ENCODE results near the gene FAM89B.
"Not testable (repeated sequence)": the region's sequence is repeated elsewhere in the genome, so short reads cannot be mapped to it uniquely, and the experiment has no call there.

The FAM89B gene

DNA sequence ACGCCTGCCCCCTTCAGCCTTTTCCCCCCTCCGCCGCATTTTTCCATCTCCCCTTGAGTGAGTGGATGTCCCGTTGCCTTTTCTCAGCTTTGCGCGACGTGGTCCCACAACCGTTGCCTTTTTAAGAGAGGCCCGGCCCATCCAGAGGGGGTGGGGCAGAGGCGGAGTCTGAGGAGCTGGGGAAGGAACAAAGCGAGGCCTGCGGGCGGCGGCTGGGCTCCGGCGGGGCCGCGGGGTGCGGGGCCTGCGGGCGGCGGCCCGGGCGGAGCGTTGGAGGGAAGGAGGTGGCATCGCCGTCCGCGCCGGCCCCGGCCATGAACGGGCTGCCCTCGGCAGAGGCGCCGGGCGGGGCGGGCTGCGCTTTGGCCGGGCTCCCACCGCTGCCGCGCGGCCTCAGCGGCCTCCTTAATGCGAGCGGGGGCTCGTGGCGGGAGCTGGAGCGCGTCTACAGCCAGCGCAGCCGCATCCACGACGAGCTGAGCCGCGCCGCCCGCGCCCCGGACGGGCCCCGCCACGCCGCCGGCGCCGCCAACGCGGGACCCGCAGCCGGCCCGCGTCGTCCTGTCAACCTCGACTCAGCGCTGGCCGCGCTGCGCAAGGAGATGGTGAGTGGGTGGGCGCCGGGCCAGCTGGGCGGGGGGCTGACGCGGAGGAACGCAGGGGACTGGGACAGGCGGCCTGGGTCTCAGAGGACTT, at the start of gene FAM89B:
Gene FAM89B, plus strand, starts transcription at position 183 of the 696 bp plus-strand sequence. Its CDS starts 132 bp downstream, at position 315.
- peak; percentile 70 for DNase-seq (ENCODE audit: extremely low spot score)
- ChIA-PET CTCF (interaction anchor here (0.5 to 4.4 kb wide), 8 partner anchors 13 to 120 kb away, joined by 3 to 50 read pairs (median 5); no protein-coding TSS in a partner anchor), POLR2A (interaction anchor here (0.7 to 2.0 kb wide), 12 partner anchors 12 to 286 kb away, joined by 3 to 9 read pairs (median 4); partner anchors contain the start of genes CFL1, LTBP3, MALAT1 and PCNX3)
- TF ChIP-seq FOXM1 (IDR thresholded peaks at IDR 0.05; ENCODE audit: borderline replicate concordance): 0 out of 2 replicates have a peak, but pooled peaks have one; percentile 33
- peak; percentile 30; the same call in 1 of the 2 replicates for TF ChIP-seq LEF1 (IDR thresholded peaks at IDR 0.05; ENCODE audit: borderline replicate concordance)
- no peak for TF ChIP-seq ZNF384 (IDR thresholded peaks at IDR 0.05)

DNA sequence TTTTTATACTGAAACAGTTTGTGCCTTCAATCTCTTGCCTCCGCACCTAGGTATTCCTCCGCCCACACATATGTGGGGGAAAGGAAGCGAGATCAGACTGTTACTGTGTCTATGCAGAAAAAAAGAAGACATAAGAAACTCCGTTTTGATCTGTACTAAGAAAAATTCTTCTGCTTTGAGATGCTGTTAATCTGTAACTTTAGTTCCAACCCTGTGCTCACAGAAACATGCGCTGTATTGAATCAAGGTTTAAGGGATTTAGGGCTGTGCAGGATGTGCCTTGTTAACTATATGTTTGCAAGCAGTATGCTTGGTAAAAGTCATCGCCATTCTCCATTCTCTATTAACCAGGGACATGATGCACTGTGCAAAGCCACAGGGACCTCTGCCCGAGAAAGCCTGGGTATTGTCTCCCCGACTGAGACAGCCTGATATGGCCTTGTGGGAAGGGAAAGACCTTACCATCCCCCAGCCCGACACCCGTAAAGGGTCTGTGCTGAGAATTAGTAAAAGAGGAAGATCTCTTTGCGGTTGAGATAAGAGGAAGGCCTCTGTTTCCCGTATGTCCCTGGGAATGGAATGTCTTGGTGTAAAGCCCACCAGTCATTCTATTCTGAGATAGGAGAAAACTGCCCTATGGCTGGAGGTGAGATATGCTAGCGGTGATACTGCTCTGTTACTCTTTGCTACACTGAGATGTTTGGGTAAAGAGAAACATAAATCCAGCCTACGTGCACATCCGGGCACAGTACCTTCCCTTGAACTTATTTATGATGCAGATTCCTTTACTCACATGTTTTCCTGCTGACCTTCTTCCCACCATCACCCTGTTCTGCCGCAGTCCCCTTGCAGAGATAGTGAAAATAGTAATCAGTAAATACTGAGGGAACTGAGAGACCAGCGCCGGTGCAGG, 49.4 kb upstream of the FAM89B start:
- CTCF ChIA-PET; DNase-seq (ENCODE audit: extremely low spot score); POLR2A ChIA-PET: not testable (repeated sequence)

DNA sequence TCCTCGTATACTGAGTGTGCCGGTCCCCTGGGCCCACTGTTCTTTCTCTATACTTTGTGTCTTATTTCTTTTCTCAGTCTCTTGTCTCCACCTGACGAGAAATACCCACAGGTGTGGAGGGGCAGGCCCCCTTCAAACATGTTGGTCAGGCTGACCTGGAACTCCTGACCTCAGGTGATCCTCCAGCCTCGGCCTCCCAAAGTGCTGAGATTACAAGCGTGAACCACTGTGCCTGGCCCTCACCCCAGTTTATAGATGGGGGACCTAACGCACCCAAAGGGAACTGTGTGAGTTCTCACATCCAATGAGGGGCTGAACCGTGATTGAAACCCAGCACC, 48.7 kb upstream of the FAM89B start:
- POLR2A ChIA-PET: interaction anchor here (0.8 to 2.9 kb wide), 3 partner anchors 17 to 100 kb away, joined by 4 to 9 read pairs (median 8); partner anchors contain the start of genes NEAT1 and ZNRD2
- DNase-seq (ENCODE audit: extremely low spot score): not testable (repeated sequence)
- CTCF ChIA-PET: interaction anchor here (1.5 kb wide), 1 partner anchor 28 kb away, joined by 3 read pairs; no protein-coding TSS in a partner anchor

DNA sequence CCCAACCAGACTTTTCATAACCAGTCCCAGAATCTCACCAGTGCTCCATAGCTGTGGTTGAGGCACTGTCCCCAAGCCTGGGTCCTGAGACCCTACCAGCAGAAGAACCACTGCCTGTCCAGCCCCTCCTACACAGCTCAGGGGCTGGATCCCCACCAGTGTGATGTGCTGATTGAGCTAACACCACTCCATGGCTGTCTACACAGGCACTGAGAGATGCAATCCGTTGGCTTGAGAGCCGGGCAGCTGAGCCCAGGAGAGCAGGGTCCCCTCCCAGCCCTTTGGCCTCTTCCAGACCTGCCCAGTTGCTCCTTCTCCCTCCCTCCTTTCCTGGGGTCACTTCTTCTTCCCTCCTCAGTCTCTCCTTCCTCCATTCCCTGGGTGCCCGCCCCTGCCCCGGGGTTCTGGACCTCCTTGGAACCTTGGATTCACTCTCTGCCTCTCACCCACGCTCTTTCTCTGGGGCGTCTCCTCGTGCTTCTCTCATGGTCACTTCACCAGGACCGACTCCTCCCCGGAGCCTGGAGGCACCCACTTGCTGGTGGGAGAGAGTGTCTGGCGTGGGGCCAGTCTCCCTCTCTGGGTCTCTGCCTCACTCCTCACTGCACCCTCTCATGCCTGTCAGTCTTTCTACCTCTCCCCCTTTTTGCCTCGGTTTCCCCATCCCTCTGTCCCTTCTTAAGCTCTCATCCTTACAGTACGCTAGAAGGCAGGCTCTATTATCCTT, 48.2 kb upstream of the FAM89B start:
- ChIA-PET POLR2A (interaction anchor here (0.6 to 2.9 kb wide), 15 partner anchors 10 to 262 kb away, joined by 3 to 9 read pairs (median 5); partner anchors contain the start of genes DPF2, MALAT1, NEAT1 and POLA2), CTCF (interaction anchor here (1.5 kb wide), 1 partner anchor 27 kb away, joined by 3 read pairs; no protein-coding TSS in a partner anchor)
- TF ChIP-seq FOXA1 (IDR thresholded peaks at IDR 0.05) (no peak), ZNF384 (IDR thresholded peaks at IDR 0.05) (no peak), FOXM1 (IDR thresholded peaks at IDR 0.05; ENCODE audit: borderline replicate concordance) (no peak), SUZ12 (IDR thresholded peaks at IDR 0.05) (no peak), BHLHE40 (IDR thresholded peaks at IDR 0.05; ENCODE audit: borderline replicate concordance) (no peak), TARDBP (IDR thresholded peaks at IDR 0.05) (no peak)
- no peak for DNase-seq (ENCODE audit: extremely low spot score)

DNA sequence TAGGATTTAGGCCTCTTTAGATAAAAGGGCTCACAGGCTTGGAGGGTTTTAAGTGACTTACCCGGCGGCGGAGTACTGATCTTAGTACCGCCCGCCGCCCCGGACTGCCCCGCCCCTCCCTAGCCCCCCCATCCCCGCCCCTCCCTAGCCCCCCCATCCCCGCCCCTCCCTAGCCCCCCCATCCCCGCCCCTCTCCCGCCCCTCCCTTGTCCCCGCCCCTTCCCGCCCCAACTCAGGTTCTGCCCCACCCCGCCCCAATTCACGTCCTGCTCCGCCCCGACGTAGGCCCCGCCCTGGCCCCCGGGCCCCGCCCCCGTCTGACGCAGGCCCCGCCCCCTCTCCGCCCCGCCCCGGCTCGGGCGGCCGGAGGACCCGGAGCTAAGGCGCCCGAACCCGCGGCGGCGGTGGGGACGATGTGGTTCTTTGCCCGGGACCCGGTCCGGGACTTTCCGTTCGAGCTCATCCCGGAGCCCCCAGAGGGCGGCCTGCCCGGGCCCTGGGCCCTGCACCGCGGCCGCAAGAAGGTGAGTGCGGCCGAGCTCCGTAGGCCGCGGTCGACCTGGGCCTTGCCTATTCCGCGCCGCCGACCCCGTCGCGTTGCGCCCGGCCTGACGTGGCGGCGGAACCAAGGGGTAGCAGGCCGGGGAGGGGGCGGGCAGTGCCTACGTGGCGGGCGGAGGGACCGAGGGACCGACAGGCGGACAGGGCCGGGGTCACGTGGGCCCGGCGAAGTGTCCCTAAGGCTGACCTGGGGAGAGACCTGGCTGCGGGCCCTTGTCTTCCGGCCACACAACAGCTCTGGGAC, 47.4 kb upstream of the FAM89B start, which contains the start of gene SCYL1:
Gene SCYL1, plus strand, starts transcription at position 343 of the 805 bp plus-strand sequence. Its CDS starts 71 bp downstream, at position 414.
- ChIA-PET CTCF (interaction anchor here (1.5 to 2.0 kb wide), 2 partner anchors 16 to 27 kb away, joined by 3 to 5 read pairs; no protein-coding TSS in a partner anchor), POLR2A (interaction anchor here (0.6 to 2.9 kb wide), 17 partner anchors 9 to 263 kb away, joined by 3 to 9 read pairs (median 5); partner anchors contain the start of genes DPF2, FAM89B, MALAT1 and NEAT1)
- peak; percentile 95 for DNase-seq (ENCODE audit: extremely low spot score)
- no peak for TF ChIP-seq ZNF384 (IDR thresholded peaks at IDR 0.05)
- TF ChIP-seq BHLHE40 (IDR thresholded peaks at IDR 0.05; ENCODE audit: borderline replicate concordance): no peak

DNA sequence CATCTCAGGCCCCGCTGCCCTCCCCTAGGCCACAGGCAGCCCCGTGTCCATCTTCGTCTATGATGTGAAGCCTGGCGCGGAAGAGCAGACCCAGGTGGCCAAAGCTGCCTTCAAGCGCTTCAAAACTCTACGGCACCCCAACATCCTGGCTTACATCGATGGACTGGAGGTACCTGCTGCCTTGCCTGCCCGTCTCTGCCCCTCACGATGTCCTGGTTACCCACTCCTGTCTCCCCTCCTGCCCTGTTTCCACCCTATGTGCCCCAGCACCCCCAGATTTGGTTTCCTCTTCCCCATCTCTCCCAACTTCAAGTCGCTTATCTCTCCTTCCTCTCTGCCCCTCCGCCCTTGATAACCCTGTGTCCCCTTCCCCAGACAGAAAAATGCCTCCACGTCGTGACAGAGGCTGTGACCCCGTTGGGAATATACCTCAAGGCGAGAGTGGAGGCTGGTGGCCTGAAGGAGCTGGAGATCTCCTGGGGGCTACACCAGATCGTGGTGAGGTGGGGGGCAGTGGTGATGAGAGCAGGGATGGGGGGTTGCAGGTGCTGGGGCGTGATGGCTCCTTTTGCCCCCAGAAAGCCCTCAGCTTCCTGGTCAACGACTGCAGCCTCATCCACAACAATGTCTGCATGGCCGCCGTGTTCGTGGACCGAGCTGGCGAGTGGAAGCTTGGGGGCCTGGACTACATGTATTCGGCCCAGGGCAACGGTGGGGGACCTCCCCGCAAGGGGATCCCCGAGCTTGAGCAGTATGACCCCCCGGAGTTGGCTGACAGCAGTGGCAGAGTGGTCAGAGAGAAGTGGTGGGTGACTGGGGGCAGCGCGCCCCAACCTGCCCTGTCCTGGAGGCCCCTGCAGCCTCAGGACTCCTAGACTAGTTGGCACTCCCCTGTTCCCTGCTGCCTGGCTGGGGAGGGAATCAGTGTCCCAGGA, 46.5 kb upstream of the FAM89B start:
- no peak for DNase-seq (ENCODE audit: extremely low spot score)
- CTCF ChIA-PET: interaction anchor here (2.0 kb wide), 1 partner anchor 15 kb away, joined by 5 read pairs; no protein-coding TSS in a partner anchor
- TF ChIP-seq SP1 (IDR thresholded peaks at IDR 0.05) (no peak), L3MBTL2 (conservative IDR thresholded peaks at IDR 0.05) (peak; percentile 19; the same call in 1 of the 2 replicates)
- POLR2A ChIA-PET: interaction anchor here (1.1 to 2.9 kb wide), 13 partner anchors 11 to 192 kb away, joined by 3 to 9 read pairs (median 5); partner anchors contain the start of genes DPF2, FAM89B, MALAT1 and NEAT1

DNA sequence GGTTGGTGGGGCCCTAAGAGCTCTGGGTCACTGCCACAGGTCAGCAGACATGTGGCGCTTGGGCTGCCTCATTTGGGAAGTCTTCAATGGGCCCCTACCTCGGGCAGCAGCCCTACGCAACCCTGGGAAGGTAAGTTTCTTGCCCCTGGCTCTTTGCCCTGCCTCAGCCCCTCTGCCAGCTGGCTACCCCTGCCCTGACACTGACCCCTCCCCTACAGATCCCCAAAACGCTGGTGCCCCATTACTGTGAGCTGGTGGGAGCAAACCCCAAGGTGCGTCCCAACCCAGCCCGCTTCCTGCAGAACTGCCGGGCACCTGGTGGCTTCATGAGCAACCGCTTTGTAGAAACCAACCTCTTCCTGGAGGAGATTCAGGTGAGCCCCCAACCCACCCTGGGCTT, 45.6 kb upstream of the FAM89B start:
- ChIA-PET CTCF (interaction anchor here (2.0 kb wide), 1 partner anchor 14 kb away, joined by 5 read pairs; no protein-coding TSS in a partner anchor), POLR2A (interaction anchor here (1.1 to 1.6 kb wide), 2 partner anchors 10 to 41 kb away, joined by 3 to 5 read pairs; no protein-coding TSS in a partner anchor)
- no peak for DNase-seq (ENCODE audit: extremely low spot score)
- TF ChIP-seq FOXA1 (IDR thresholded peaks at IDR 0.05): no peak
- TF ChIP-seq, protein P1, sequence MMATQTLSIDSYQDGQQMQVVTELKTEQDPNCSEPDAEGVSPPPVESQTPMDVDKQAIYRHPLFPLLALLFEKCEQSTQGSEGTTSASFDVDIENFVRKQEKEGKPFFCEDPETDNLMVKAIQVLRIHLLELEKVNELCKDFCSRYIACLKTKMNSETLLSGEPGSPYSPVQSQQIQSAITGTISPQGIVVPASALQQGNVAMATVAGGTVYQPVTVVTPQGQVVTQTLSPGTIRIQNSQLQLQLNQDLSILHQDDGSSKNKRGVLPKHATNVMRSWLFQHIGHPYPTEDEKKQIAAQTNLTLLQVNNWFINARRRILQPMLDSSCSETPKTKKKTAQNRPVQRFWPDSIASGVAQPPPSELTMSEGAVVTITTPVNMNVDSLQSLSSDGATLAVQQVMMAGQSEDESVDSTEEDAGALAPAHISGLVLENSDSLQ (IDR thresholded peaks at IDR 0.05): no peak
- TF ChIP-seq BHLHE40 (IDR thresholded peaks at IDR 0.05; ENCODE audit: borderline replicate concordance): no peak
- no peak for TF ChIP-seq ELF4 (IDR thresholded peaks at IDR 0.05)
- no peak for TF ChIP-seq LEF1 (IDR thresholded peaks at IDR 0.05; ENCODE audit: borderline replicate concordance)
- TF ChIP-seq ZNF384 (IDR thresholded peaks at IDR 0.05): no peak
- TF ChIP-seq SP1 (IDR thresholded peaks at IDR 0.05): no peak
- no peak for TF ChIP-seq FOXK2 (IDR thresholded peaks at IDR 0.05)
- TF ChIP-seq TARDBP (IDR thresholded peaks at IDR 0.05): no peak
- TF ChIP-seq CTBP1 (IDR thresholded peaks at IDR 0.05; ENCODE audit: borderline replicate concordance): no peak
- no peak for TF ChIP-seq ARNT (IDR thresholded peaks at IDR 0.05)
- no peak for TF ChIP-seq L3MBTL2 (conservative IDR thresholded peaks at IDR 0.05)
- TF ChIP-seq FOXM1 (IDR thresholded peaks at IDR 0.05; ENCODE audit: borderline replicate concordance): no peak
- no peak for TF ChIP-seq HDGF (IDR thresholded peaks at IDR 0.05; ENCODE audit: borderline replicate concordance)
- TF ChIP-seq NFRKB (IDR thresholded peaks at IDR 0.05): no peak
- no peak for TF ChIP-seq SUZ12 (IDR thresholded peaks at IDR 0.05)
